Measurements from ENCODE around the gene TBX4. TPM values are rescaled to one million over a fixed set of nuclear protein-coding genes. Genes with fewer than 3 reads are reported as not detected.
"Not testable (repeated sequence)": the region's sequence is repeated elsewhere in the genome, so short reads cannot be mapped to it uniquely, and the experiment has no call there.

The TBX4 gene
- total RNA-seq, 1 donor from 2014 or later: not detected

DNA sequence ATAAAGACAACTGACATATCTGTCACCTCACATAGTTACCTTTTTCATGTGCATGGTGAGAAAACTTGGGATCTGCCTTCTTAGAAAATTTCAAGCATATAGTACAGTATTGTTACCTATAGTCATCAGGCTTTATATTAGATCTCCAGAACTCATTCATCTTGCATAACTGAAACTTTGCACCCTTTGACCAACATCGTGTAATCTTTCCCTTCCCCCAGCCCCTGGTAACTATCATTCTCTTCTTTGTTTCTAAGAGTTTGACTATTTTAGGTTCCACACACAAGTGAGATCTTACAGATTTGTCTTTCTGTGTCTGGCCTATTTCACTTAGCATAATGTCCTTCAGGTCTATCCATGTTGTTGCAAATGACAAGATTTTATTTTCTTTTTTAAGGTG, 22.9 kb upstream of the TBX4 start:
- no peak for DNase-seq

DNA sequence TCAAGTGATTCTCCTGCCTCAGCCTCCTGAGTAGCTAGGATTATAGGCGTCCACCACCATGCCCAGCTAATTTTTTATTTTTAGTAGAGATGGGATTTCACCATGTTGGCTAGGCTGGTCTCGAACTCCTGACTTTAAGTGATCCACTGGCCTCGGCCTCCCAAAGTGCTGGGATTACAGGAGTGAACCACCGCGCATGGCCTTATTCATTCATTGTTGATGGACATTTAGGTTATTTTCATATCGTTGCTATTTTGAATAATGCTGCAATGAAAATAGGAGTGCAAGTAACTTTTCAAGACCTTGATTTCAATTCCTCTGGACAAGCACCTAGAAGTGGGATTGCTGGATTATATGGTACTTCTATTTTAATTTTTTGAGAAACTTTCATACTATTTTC, 22.4 kb upstream of the TBX4 start:
- not testable (repeated sequence) for DNase-seq

DNA sequence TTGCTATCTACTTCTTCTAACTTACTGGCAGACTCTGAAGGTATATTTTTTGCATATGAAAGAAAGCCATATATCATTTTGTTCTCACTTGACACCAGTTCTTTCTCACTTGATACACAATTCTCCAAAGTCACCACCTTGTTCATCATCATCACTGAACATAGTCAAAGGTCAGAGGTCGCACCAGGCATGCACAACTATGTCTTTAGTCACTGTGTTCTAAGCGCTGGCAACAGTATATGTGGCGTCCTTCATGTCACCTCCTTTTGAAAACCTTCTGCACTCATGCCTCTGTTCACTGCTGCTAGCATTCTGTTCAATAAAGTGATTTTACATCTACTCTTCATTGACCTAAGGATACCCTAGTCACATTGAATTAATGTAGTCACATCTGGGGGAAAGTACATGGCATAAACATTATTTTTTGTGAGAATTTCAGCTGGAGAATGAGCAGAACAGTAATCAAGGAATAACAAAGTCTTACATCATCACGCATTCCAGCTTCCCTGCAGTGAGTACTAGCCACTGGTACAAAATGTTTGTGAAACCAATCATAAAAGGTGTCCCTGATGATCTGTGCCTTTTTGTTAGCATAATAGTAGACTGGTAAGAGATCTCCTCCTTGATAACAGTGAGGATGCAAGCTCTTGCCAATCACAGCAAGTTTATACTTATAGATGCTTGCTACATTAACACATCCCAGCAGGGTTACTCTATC, 20.5 kb upstream of the TBX4 start:
- DNase-seq: no peak

DNA sequence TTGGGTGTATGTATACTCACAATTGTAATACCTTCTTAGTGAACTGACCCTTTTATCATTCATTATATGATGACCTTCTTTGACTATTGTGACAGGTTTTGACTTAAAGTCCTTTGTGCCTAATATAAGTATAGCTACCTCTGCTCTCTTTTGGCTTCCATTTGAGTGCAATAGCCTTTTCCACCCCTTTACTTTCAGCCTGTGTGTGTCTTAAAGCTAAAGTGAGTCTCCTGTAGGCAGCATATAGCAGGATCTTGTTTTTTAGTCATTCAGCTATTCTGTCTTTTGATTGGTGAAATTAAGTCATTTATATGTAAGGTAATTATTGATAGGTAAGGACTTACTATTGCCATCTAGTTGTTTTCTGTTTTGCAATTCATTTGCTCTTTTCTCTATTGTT, 15.9 kb upstream of the TBX4 start:
- no peak for DNase-seq

DNA sequence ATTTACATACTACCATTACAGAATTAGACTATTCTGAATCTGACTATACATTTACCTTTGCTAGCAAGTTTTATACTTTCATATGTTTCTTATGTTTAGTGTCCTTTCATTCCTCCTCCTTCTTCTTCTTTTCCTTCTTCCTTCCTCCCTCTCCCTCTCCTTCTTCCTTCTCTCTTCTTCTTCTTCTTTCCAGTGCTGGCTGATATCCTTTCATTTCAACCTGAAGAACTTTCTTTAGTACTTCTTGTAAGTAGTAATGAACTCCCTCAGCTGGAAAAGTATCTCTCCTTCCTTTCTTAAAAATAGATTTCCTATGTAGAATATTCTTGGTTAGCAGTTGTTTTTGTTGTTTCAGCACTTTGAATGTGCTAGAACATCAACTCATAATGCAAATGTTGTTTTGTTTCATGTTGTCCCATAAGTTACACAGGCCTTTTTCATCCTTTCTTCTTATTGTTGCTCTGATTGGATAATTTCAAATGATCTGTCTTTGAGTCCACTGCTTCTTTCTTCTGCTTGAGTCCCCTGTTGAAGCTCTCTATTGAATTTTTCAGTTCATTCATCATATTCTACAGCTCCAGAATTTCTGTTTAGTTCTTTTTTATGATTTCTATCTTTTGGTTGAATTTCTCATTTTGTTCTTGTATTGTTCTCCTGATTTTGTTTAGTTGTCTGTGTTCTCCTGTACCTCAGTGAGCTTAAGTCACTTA, 15.1 kb upstream of the TBX4 start:
- no peak for DNase-seq

DNA sequence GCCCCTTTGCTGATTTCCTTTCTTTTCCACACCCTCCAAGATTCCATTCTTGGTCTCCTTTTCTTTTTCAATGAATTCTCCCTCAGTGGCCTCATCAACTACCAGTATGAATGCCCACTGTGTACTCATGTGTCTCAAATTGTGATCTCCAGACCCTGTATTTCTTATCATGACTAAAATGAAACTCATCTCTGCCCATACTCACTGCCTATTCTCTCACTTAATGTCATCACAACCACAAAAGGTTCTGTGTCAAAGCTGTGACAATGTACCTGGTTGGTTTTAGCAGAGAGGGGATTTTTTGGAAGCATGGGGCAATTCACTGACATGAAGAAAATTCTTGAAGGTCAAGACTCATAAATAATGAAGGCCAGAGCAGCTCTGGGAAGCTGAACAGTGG, 11.5 kb upstream of the TBX4 start:
- no peak for DNase-seq

DNA sequence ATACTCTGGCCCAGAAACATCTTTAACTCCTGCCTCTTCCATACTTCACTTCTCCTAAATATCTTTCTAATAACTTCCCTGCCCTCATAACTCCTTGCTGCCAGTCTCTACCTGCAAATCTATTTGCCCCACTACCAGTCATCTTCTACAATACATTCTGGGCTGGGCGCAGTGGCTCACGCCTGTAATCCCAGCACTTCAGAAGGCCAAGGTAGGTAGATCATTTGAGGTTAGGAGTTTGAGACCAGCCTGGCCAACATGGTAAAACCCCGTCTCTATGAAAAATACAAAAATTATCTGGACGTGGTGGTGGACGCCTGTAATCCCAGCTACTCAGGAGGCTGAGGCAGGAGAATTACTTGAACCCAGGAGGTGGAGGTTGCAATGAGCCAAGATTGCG, 10.7 kb upstream of the TBX4 start:
- DNase-seq: not testable (repeated sequence)

DNA sequence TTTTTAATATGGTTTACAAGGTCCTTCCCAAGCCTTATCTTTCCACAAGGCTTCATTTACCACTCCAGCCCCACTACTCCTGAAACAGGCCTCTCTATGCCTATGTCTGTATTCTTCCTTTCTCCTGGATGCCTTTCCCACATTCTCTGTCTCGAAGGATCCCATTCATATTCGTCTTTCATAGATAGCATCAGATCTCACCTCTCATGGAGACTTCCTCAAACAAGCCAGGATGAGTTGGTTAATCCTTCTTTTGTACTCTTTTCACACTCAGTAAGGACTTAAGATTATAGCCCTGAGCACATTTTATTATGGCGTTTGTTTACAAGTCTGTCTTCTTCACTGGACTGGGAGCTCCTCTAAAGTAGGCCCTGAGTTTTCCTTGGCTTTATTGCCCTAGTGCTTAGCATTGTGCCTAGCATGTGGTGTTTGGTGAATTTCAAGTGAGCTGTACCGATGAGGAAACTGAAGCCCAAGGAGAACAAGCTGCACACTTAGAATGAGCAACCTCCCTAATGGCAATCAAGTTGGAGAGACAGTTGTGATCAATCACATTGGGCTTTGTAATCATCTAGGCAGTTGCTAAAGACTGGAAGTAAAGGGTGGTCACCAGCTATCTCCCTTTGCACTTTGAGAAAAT, 10.0 kb upstream of the TBX4 start:
- DNase-seq: no peak

DNA sequence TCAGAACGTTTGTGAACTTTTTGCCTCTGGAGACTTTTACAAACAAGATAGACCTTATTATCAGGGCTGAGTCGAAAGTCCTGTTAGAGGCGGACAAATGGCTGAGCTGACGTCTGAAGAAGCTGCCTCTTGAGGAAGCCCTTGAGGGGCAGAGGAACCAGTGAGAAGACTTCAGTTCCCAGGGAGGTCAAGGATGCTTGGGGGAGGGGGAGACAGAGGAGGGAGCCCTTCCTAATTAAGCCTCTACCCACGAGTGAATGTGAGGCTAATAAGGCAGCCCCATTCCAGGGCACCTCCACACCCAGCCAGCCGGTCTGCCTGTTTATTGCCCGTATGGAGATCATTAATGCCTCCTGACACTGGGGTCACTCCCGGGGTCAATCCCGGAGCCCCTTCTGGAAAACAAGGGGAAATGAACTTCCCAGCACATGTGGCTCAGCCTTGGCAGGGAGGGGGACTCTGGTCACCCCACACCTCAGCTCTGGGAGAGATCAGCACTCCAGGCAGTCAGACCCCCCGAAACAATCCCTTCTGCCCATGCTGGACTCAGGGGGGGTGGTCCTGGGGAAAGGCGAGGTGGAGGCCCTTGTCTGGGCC, 9.2 kb upstream of the TBX4 start:
- DNase-seq: no peak

DNA sequence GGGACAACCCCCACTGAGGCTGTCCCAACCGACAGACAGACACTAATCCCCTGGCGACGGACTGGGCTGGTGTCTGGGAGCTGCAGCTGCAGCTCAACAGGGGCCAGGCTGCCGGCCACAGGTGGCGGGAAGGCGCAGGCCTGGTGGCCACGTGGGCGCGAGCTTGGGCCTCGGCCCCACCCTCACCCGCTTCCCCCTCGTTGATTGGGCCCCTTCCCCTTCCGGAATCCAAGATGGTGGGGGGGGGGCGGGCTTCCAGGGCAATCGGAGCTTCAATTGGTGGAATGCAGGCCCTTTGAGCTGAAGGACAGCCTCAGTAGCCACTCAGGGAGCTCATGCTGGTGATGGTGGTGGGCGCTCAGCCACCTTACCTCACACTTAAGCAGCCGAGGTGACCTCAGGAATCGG, 8.7 kb upstream of the TBX4 start:
- no peak for DNase-seq

DNA sequence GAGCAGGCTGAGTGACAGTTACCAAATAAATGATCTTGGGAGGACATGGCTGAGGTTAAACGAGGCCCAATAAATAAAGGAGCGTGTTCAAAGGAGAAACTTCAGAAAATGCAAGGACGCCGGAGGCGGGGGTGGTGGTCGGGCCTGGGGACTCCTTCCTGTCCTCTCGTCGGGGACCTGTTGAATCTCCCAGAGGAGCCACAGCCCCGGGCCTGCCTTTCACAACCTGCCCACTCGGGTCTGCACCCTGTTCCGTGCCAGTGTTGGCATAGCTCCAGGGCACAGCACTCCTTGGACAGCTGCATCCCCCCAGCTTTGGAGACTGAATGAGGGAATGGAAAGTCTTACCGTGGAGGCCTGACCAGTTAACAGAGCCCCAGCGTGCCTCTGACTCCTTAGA, 8.1 kb upstream of the TBX4 start:
- no peak for DNase-seq

DNA sequence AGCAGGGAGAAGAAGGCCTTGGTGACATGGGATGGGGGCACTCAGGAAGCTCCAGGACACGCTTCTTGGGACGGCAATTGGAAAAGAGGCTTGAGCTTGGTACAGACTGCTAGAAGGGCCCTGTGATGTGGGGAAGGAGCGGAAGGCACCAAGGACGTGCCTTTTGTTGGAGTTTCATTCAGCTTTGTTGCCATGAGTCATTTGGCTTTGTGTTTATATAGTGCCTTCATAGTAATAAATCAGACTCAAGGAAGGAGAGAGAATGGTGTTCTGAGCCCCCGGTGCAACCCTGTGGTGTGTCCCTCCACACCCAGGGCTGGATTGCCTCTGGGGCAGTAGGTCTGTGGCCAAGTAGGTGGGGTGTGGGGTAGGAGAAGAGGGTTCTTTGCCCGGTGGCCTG, 7.4 kb upstream of the TBX4 start:
- no peak for DNase-seq

DNA sequence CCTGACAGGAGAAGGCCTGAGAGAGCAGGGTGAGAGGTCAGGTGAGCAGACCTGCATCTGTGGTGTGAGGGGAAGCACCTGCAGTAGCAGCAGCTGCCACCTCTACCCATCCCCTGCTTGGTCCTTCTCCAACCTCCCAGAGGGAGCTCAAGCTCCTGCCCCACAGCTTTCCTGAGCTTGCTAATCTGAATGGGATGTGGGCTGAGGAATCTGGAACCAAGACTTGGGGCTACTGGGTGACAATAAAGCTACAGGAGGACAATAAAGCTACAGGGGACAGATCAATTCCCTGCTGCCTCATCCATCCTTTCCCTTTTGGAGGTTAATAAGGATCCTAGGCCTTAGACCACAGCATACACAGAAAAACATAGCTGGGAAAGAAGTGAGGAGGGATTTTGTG, 4.9 kb upstream of the TBX4 start:
- no peak for DNase-seq

DNA sequence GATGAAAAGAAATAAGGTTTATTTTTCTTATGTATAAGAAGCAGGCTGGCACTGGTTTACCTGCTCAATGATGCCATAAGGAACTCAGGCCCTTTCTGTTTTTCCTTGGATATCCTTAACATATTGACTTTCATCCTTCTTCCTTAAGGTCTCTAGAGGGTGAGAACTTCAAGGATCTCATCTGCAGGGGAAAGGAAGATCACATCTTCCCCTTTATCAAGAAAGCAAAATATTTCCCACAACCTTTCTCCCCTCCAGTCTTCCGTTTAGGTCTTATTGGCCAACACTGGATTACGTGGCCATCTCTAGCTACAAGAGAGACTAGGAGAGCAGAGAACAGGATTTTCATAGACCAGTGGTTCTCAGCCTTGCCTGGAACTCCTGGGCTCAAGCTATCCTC, 4.2 kb upstream of the TBX4 start:
- no peak for DNase-seq

DNA sequence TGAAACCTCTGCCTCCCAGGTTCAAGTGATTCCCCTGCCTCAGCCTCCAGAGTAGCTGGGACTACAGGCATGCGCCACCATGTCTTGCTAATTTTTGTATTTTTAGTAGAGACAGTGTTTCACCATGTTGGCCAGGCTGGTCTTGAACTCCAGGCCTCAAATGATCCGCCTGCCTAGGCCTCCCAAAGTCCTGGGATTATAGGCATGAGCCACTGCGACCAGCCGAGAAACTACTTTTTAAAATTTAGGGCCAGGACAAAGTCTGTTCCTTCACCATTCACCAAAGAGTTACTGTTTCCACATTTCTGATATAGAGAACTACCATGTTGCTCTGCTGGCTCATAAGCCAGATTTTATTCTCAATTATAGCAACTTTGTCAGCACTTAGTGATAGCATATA, 3.1 kb upstream of the TBX4 start:
- not testable (repeated sequence) for DNase-seq

DNA sequence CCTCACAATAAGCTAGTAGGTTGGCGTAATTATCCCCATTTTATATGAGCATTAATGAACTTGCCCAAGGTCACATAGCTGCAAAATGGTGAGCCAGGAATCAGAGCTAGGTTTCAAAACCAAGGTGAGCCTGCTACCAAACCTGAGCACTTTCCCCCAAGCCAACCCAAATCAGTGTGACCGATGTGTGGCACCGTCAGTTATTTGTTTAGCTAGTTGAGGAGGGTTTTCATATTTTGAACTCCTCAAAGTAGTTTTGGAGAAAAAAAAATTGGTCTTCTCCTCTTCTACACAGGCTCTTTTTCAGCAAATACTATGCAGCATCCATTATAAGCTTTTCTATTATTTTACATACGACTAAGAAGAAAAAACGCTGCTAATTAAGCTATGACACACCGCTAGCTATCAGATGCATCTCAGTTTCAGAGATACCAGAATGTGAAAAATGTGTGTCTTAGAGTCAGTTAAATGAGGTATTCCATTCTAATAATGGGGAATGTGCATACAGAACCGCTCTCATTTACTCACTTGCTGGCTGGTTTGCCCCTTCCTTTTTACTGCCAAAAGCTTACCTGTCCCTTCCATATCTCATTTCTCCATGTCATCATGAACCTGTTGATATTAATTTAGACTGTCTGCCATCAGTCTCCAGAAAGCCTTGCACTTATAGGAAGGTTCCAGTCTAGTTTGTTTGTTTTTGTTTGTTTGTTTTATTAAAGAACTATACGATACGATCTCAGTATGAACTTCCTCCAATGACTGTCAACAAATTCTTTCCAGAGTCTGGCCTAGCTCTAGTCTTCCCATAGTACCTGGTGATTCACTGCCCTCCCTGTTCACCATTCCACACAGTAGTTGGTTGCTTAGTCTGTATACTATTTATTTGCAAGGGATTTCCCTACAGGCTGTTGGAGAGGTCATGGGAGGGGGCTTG, 2.2 kb upstream of the TBX4 start:
- DNase-seq: no peak

DNA sequence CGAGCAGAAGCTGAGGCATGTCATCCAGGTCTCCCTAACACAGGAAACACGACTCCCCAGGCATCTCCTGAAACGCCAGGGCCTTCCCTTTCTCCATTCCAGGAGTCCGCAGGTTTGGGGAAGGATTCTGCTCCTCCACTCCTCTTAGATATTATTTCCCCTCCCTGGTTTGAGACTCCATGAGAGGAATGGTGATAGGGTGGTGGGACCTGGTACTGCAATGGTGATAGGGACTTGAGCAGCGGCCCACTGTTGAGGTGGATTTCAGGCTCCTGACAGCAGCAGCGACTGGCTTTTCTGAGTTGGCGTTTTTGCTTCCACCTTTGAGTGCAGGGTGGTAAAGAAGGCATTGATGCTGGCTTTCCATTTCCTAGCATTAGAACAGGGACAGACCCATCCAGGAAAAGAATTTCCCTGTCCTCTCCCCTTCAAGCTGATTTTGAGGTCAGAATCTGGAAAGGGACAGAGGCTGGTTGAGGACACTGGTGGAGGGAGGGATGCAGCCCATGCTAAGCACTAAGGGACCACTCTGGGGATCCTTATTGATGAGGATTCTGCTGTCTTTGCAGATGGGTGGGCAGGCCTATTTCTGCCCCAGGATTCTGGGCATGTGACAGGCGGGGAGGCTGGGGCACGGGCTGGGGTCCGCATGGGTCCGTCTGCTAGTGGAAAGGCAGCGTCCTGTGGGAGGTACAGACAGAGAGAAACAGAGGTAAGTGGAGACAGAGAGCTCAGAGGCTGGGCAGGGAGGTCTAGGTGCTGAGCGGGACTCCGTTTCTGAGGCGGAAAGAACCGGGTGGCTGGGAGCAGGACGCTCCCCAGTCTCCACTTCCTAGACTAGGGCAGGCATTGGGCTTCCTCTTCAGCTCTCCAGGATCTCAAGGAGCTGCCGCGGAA, 1.3 kb upstream of the TBX4 start:
- DNase-seq: no peak

DNA sequence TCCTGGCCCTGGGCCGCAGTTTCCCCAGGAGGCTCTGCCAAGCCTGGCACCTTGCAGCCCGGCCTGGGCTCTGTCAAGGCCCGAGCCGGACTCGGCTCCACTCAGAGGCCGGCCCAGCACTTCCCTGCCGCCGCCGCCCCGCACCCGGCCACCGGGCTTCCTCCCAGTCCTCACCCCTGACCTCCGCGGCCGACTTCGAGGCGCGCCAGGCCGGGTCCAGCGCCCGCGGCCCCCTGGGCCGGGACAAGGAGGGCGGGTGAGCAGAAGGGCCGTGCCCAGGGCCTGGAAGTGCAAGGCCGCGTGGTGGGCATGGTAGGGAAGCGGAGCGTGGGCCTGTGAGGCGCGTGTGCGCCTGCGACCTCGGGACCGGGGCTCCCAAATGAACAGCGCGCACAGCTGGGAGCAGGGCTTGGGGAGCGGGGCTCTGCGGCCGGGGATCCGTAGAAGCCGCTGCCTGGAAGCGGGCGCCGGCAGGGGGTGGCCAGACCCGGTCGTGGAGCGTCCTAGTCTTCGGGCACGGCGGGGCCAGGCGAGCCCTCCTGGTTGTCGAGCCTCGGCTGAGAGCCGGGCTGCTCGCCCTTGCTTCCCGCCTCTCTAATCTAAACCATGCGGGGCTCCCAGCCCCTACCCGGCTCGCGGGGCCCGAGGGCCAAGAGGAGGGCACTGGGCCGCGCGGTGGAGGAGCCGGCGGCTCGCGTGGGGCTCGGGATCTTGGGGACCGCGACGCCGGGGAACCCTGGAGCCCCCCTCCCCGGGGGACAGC, 503 bp upstream of the TBX4 start:
- DNase-seq: no peak

DNA sequence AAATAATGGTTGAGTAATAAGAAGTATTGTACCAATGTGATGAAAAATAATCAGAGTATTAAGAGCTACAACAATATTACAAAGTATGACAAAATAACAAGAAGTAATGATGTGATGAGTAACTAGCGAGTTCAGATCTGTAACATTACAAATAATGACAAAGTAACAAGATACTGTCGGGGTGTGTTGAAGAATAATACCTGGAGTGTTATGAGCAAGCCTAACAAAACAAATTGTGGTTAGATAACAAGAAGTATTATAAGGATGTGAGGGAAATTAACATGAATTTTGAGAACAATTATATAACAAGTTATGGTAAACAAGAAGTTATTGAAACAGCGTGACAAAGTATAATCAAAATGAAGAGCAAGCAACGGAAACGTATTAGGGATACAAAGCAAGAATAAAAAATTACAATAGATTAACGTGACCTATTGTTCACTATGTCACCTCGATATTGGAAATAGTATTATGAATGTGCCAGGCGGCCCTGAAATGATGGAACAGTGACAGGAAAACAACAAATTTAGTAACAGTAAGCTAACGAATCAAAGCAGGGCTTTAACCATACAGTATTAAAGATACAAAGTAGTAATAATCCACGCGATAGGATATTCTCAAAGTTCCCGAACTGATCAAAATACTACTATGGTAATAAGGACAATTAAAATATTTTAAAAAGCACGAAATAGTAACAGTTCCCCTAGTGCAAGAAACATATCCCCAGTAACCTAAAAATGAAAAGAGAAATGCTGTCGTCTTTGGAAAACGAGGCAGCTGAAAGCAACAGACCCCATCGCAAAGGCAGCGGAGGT, 1.6 kb downstream of the TBX4 start:
- DNase-seq: no peak
